Endodermal cell (in vitro differentiated cells): ENCODE data around the gene SNX9. TPM values are rescaled to one million over a fixed set of nuclear protein-coding genes. Genes with fewer than 3 reads are reported as not detected.
"Not testable (repeated sequence)": the region's sequence is repeated elsewhere in the genome, so short reads cannot be mapped to it uniquely, and the experiment has no call there.

Source experiments
- DNase-seq: peaks from one replicate; pipeline ENCODE4 v3.0.0-alpha.2; 2017
- H3K27ac ChIP-seq: 2 replicates; pipeline ENCODE4 v1.5.1; 2013; ENCODE audit warnings: mild to moderate bottlenecking, low read depth, low read length, moderate library complexity
- H3K27me3 ChIP-seq: 2 replicates; pipeline ENCODE4 v1.6.1; 2013; ENCODE audit warnings: mild to moderate bottlenecking, low read length, moderate library complexity; ENCODE audit not compliant: insufficient read depth, control insufficient read depth, poor library complexity, severe bottlenecking
- H3K36me3 ChIP-seq: 2 replicates; pipeline ENCODE4 v1.7.0; 2013; ENCODE audit warnings: mild to moderate bottlenecking, low read length, moderate library complexity; ENCODE audit not compliant: control insufficient read depth, insufficient read depth
- H3K4me1 ChIP-seq: one replicate; pipeline ENCODE4 v1.7.0; 2013; ENCODE audit warnings: low read length; ENCODE audit not compliant: control insufficient read depth, insufficient read depth
- H3K4me3 ChIP-seq: 2 replicates; pipeline ENCODE4 v1.5.1; 2013; ENCODE audit warnings: mild to moderate bottlenecking, low read length, moderate library complexity
- H3K9ac ChIP-seq: 2 replicates; pipeline ENCODE4 v1.6.1; 2013; ENCODE audit warnings: mild to moderate bottlenecking, low read length, moderate library complexity; ENCODE audit not compliant: poor library complexity, severe bottlenecking; ENCODE audit errors: extremely low read depth
- H3K9me3 ChIP-seq: 2 replicates; pipeline ENCODE4 v1.6.1; 2013; ENCODE audit warnings: mild to moderate bottlenecking, low read length, moderate library complexity; ENCODE audit not compliant: control insufficient read depth
- H3K27ac Mint-ChIP-seq: 2 replicates; pipeline ENCODE4 v1.8.0; 2020; ENCODE audit warnings: mixed read lengths
- H3K27me3 Mint-ChIP-seq: 2 replicates; pipeline ENCODE4 v1.8.0; 2021; ENCODE audit warnings: mild to moderate bottlenecking, mixed read lengths; ENCODE audit not compliant: insufficient read depth
- H3K36me3 Mint-ChIP-seq: 2 replicates; pipeline ENCODE4 v1.8.0; 2020; ENCODE audit warnings: low read depth, mixed read lengths
- H3K4me1 Mint-ChIP-seq: 2 replicates; pipeline ENCODE4 v1.8.0; 2020; ENCODE audit warnings: mixed read lengths
- H3K4me3 Mint-ChIP-seq: 2 replicates; pipeline ENCODE4 v1.8.0; 2020; ENCODE audit warnings: mild to moderate bottlenecking, moderate library complexity, mixed read lengths
- H3K9me3 Mint-ChIP-seq: 2 replicates; pipeline ENCODE4 v1.8.0; 2020; ENCODE audit warnings: mild to moderate bottlenecking, mixed read lengths
- WGBS, 2 experiments: methylation state at CpG; one replicate each; pipeline versions ENCODE4 v1.1.5 to v1.1.7; 2013; ENCODE audit warnings: missing lambda C conversion rate in 2 of 2, mixed read lengths in 1 of 2; ENCODE audit not compliant: insufficient coverage in 1 of 2, insufficient read length in 1 of 2; 5-methylcytosine and 5-hydroxymethylcytosine counted together
- total RNA-seq, 2 donors: library from RNA; stranded (reverse); fragmentation: NEBNext Ultra II Directional in 1 of 2; extraction: Animal tissue kit (Norgen Biotek cat#: 25700) in 1 of 2; gene quantifications; 2 replicates in 1 of 2; 3 replicates in 1 of 2; pipeline ENCODE4 v1.2.1, GENCODE V29; 2021
- TF ChIP-seq, protein P1 (sequence below): fragments of 200-600 bp; sonication (generic); conservative IDR thresholded peaks from 2 replicates; pipeline ENCODE4 v1.5.0; 2021; ENCODE audit warnings: antibody characterized with exemption, mild to moderate bottlenecking

SNX9 gene
- total RNA-seq, 2 donors from 2014 or later: 30.6 to 33.0 TPM

DNA sequence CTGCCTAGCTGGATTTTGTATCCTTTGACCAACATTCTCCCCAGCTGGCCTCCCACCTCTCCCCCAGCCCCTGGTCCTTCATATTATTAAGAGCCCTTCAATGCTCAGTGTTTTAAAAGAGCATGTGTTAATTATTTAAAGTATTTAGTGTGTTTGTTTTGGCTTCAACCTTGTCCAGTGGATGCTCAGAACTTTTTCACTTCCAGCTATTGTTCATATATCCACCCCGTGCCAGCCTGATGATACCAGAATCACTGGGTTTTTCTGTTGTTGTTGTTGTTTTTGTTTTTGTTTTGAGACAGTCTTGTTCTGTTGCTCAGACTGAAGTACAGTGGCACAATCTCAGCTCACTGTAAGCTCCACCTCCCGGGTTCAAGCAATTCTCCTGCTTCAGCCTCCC is 30.4 kb upstream of the SNX9 start:
- Mint-ChIP-seq H3K4me3 (no peak overlapping the region), H3K36me3 (no peaks in the 10 kb centered on the region), H3K27me3 (no peaks in the 10 kb centered on the region), H3K9me3 (no peaks in the 10 kb centered on the region), H3K27ac (no peak overlapping the region), H3K4me1 (no peaks in the 10 kb centered on the region)
- no peak overlapping the region for H3K9ac ChIP-seq
- H3K27ac ChIP-seq: no peak overlapping the region
- no peak overlapping the region for H3K4me3 ChIP-seq
- 97 to 100% methylated on average over 1 to 2 of the region's 2 CpGs for WGBS, 2 experiments
- TF ChIP-seq, protein P1, sequence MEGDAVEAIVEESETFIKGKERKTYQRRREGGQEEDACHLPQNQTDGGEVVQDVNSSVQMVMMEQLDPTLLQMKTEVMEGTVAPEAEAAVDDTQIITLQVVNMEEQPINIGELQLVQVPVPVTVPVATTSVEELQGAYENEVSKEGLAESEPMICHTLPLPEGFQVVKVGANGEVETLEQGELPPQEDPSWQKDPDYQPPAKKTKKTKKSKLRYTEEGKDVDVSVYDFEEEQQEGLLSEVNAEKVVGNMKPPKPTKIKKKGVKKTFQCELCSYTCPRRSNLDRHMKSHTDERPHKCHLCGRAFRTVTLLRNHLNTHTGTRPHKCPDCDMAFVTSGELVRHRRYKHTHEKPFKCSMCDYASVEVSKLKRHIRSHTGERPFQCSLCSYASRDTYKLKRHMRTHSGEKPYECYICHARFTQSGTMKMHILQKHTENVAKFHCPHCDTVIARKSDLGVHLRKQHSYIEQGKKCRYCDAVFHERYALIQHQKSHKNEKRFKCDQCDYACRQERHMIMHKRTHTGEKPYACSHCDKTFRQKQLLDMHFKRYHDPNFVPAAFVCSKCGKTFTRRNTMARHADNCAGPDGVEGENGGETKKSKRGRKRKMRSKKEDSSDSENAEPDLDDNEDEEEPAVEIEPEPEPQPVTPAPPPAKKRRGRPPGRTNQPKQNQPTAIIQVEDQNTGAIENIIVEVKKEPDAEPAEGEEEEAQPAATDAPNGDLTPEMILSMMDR: no peak
- no peaks in the 10 kb centered on the region for H3K4me1 ChIP-seq
- no peak for DNase-seq
- H3K9me3 ChIP-seq: no peaks in the 10 kb centered on the region
- no peaks in the 10 kb centered on the region for H3K36me3 ChIP-seq
- no peaks in the 10 kb centered on the region for H3K27me3 ChIP-seq

DNA sequence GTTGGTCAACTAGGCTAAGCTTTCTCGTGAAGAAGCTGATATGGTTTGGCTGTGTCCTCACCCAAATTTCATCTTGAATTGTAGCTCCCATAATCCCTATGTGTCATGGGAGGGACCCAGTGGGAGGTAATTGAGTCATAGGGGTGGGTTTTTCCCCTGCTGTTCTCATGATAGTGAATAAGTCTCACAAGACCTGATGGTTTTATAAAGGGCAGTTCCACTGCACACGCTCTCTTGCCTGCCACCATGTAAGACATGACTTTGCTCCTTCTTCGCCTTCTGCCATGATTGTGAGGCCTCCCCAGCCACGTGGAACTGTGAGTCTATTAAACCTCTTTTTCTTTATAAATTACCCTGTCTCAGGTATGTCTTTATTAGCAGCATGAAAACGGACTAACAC is 29.0 kb upstream of the SNX9 start:
- not testable (repeated sequence) for H3K4me3 Mint-ChIP-seq, H3K27me3 Mint-ChIP-seq
- 89 to 95% methylated on average over 5 of the region's 5 CpGs for WGBS, 2 experiments

DNA sequence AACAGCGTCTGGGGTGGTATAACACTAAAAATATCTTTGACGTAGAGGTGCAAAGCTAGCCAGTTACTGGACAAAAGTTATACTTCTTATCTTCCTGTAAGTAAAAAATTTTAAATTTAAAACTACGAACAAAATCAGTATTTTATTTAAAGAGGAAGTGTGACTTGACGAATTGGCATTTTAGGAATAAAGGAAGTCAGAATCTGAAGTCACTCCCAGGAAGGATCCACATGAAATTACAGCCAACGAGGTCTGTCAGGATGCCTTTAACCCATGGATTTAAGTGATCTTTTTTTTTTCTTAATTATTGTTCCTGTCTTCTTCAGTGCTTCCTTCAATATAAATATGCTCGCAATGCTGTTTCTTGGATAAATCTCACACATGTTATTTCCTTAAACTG is 27.2 kb upstream of the SNX9 start:
- DNase-seq: no peak
- Mint-ChIP-seq H3K36me3 (no peaks in the 10 kb centered on the region), H3K4me3 (no peak overlapping the region), H3K27me3 (no peaks in the 10 kb centered on the region), H3K27ac (no peak overlapping the region), H3K4me1 (no peaks in the 10 kb centered on the region), H3K9me3 (no peaks in the 10 kb centered on the region)
- Histone ChIP-seq H3K4me1 (no peaks in the 10 kb centered on the region), H3K27me3 (no peaks in the 10 kb centered on the region), H3K9ac (no peak overlapping the region), H3K4me3 (no peak overlapping the region), H3K36me3 (no peaks in the 10 kb centered on the region), H3K27ac (no peak overlapping the region), H3K9me3 (no peaks in the 10 kb centered on the region)
- 72 to 89% methylated on average over 2 to 6 of the region's 6 CpGs for WGBS, 2 experiments
- TF ChIP-seq, protein P1: no peak

More for the DNA sequence above, 29.0 kb upstream of the SNX9 start:
- not testable (repeated sequence) for H3K9ac ChIP-seq, H3K9me3 ChIP-seq, H3K27ac Mint-ChIP-seq, H3K36me3 Mint-ChIP-seq, DNase-seq, H3K4me1 ChIP-seq, H3K4me1 Mint-ChIP-seq, H3K36me3 ChIP-seq, H3K27ac ChIP-seq, H3K27me3 ChIP-seq, H3K9me3 Mint-ChIP-seq, H3K4me3 ChIP-seq

DNA sequence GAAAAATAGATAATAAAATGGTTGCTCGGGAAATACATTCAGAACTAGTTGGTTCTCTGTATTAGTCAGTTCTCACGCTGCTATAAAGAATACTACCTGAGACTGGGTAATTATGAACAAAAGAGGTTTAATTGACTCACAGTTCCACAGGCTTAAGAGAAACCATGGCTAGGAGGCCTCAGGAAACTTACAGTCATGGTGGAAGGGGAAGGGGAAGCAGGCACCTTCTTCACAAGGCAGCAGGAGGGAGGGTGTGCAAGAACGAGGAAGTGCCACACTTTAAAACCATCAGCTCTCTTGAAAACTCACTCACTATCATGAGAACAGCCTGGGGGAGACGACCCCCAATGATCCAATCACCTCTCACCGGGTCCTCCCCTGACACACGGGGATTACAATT is 24.2 kb upstream of the SNX9 start:
- Histone ChIP-seq H3K36me3 (no peaks in the 10 kb centered on the region), H3K4me3 (no peak overlapping the region), H3K27me3 (no peaks in the 10 kb centered on the region), H3K9ac (no peak overlapping the region), H3K27ac (no peak overlapping the region), H3K4me1 (no peaks in the 10 kb centered on the region), H3K9me3 (no peaks in the 10 kb centered on the region)
- H3K4me3 Mint-ChIP-seq: no peak overlapping the region
- WGBS, 2 experiments: 90 to 100% methylated on average over 2 to 6 of the region's 6 CpGs
- no peak for DNase-seq
- TF ChIP-seq, protein P1: no peak
- H3K4me1 Mint-ChIP-seq: no peaks in the 10 kb centered on the region
- H3K27ac Mint-ChIP-seq: no peak overlapping the region
- no peaks in the 10 kb centered on the region for H3K36me3 Mint-ChIP-seq
- H3K9me3 Mint-ChIP-seq: no peaks in the 10 kb centered on the region
- no peaks in the 10 kb centered on the region for H3K27me3 Mint-ChIP-seq

DNA sequence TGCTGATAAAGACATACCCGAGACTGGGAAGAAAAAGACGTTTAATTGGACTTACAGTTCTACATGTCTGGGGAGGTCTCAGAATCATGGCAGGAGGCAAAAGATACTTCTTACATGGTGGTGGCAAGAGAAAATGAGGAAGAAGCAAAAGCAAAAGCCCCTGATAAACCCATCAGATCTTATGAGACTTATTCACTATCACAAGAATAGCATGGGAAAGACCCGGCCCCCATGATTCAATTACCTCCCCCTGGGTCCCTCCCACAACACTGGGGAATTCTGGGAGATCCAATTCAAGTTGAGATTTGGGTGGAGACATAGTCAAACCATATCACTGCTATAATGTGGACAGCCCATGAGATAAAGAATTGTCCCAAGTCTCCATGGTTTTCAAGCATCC is 23.5 kb upstream of the SNX9 start:
- WGBS, 2 experiments: 94% methylated on average over 2 to 3 of the region's 3 CpGs
- not testable (repeated sequence) for H3K4me3 ChIP-seq, H3K4me1 Mint-ChIP-seq, H3K9me3 ChIP-seq, H3K4me1 ChIP-seq, H3K9ac ChIP-seq, H3K27me3 Mint-ChIP-seq, H3K27ac ChIP-seq, H3K36me3 Mint-ChIP-seq, H3K27me3 ChIP-seq, H3K4me3 Mint-ChIP-seq, DNase-seq, H3K27ac Mint-ChIP-seq, H3K36me3 ChIP-seq, H3K9me3 Mint-ChIP-seq
